ENCODE data around the gene APEH.
"Not testable (repeated sequence)": the region's sequence is repeated elsewhere in the genome, so short reads cannot be mapped to it uniquely, and the experiment has no call there.

APEH gene

DNA sequence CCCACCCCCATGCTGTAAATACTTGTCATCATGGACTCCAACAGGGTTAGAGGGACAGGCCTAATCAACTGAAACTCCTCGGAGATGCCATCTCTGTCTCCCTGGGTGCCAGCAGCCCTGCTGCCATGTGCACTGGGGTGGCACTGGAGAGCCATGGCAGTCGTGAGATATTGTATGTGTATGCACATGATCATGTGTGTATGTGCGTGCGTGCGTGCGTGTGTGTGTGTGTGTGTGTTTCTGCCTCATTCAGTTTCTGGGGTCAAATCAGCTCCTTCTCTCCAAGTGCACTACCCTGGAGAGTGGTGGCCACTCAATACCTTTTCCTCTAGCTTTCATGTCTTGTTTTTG, 3.2 kb upstream of the APEH start:
- no peak for DNase-seq

DNA sequence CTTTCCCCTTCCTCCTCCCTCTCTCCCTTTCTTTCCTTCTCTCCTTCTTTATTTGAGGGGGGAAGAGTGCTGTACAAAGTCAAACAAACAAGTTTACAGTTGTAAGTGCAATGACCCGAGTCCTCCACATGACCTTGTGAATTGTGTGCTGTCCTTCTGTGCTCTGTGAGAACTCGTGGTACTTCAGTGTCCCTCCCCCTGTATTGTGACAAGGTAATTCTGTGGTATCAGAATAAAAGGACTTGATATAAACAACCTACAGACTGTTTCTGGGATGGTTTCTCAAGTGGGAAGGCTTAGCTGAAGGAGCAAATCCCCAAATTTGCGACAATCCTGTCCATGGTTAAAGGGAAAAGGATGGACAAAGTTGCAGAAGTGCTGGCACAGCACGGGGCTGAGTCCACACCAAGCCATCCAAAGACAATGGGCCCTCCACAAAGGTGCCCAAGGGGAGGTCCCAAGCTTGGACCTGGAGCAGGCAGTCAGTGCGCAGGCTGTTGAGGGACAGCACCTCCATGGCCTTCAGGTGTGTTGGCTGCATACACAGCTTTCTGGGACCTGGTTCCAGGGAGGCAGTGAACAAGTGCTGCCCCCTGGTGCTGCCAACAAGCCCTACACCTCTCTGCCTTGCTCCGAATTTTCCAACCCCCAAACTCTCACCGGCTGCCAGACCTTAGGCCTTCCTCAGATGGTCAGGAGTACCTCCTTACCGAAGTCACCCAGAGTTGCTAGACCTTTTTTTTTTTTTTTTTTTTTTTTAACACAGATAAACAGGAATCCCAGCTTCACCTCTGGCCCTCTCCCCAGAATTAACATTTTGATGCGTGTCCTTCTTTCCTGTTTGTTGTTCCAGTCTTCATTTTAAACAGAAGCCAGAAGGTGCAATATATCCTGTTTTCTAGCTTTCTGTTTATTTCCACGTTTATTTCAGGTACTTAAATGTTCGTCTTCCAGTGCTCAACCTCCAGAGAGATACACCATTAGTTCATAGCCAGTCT, 2.6 kb upstream of the APEH start:
- DNase-seq: peak; percentile 70

DNA sequence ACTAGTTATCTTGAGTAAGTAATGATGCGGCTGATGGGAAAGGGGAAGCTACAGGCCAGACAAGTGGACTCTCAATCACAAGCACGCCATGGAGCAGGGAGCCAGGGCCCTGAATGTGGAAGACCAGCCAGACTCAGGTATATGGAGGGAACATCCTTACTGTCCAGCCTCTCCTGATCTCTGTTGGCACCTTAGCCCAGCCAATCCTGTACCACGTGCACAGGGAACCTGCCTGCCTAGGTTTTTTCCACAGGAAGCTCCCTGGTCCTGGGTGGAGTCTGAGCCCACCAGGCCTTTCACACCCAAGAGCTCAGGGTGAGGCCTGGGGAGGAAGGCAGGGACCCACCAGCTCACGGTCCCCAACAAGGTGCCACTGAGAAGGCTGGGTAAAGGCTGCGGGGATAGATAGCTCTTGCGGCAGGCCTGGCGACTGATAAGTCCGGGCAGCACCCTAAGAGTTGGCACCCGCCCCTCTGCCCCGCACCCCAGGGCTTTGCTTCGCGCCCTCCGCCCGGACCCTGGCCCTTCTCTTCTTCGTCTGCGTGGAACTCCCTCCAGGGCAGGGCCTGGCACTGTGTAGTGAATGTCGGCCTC, 933 bp upstream of the APEH start:
- DNase-seq: no peak

DNA sequence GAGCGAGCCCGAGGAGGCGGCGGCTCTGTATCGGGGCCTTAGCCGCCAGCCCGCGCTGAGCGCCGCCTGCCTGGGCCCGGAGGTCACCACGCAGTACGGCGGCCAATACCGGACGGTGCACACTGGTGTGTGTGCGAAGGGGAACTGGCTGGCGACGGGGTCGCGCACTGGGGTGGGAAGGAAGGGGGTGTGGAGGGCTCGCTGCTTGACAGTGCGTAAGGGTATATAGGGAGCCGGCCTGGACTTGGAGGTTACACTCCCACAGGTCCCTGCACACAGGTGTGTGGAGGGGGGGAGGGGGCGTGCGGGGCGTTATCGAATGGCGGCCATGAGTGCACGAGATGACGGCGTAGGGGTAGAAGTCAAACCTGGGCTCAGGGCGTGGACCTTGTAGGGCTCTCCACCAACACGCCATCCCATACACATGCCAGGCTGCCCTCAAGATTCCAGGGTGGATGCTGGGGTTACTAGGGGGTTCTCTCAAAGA, 389 bp downstream of the APEH start:
- no peak for DNase-seq

DNA sequence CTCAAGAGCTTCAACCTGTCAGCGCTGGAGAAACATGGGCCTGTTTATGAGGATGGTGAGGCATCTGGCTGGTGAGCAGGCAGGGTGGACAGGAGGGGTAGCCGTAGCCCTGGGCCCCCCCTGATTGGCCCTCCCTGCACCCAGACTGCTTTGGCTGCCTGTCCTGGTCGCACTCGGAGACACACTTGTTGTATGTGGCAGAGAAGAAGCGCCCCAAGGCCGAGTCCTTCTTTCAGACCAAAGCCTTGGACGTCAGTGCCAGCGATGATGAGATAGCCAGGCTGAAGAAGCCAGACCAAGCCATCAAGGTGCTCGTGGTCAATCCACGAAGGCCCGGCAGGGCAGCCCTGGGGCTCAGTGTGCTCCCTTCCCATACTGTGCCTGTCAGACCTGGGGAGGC, 1.8 kb downstream of the APEH start:
- no peak for DNase-seq

DNA sequence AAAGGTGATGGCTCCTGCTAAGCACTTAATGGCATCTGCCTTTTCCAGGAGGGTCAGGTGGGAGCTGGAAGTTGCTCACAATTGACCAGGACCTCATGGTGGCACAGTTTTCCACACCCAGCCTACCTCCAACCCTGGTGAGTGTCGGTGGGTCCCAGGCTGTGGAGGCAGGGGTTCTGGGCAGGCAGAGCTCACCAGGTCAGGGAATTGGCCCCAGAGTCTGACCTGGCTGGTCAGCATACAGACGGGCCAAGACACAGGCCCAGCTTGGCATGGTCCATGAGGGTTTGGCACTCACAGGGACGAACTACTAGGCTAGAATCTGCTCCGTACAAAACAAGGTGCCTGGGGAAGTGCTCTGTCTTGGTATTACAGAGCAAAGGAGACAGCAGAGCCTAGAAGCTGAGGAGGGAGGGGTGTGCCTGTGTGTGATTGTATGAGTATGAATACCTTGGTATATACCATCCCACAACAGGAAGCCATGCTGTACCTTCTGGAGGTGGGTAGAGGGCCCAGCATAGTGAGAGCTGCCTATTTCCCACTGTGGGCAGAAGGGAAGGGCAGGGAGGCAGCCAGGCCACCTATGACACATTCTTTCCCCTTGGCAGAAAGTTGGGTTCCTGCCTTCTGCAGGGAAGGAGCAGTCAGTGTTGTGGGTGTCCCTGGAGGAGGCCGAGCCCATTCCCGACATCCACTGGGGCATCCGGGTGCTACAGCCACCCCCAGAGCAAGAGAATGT, 6.5 kb downstream of the APEH start:
- no peak for DNase-seq

DNA sequence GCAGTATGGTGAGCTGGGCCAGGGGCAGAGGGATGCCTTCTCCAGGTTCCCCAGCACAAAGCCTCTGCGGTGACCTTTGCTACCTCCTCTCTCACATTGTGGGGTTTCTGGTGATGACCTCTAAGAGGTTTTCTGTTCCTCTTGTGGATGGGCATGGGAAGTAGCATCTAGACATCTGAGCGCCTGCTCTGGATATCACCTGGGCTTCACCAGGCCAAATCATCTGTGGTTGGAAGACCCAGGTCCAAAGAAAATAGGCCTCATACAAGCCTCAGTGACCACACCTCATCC, 7.0 kb downstream of the APEH start:
- DNase-seq: no peak

DNA sequence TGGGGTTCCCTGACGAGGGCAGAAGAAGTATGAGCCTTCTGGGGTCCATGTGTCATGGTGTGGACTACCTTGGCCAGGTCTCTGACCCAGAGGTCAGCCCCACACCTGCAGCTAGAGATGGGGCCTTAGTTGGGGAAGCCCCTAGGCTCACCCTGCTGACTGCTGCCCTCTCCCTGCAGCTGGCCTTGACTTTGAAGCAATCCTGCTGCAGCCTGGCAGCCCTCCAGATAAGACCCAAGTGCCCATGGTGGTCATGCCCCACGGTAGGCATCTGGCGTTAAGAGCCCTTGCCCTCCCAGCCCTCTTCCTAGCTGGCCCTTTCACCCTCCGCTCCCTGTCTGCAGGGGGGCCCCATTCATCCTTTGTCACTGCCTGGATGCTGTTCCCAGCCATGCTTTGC, 7.4 kb downstream of the APEH start:
- DNase-seq: no peak

DNA sequence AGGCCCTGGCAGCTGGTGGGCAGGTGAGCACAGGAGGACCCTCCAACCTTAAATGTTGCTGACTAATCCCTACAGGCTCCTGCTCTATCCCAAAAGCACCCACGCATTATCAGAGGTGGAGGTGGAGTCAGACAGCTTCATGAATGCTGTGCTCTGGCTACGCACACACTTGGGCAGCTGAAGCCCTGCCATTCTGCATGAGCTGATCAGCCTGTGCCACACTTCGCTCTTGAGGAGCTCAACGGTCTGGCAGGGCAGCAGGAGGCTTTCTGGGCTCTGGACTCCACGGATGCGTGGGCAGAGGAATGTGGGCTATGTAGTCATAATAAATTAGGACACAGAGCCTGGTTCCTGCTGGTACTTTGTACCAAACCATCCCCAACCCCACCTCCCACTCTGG, 9.0 kb downstream of the APEH start:
- no peak for DNase-seq

DNA sequence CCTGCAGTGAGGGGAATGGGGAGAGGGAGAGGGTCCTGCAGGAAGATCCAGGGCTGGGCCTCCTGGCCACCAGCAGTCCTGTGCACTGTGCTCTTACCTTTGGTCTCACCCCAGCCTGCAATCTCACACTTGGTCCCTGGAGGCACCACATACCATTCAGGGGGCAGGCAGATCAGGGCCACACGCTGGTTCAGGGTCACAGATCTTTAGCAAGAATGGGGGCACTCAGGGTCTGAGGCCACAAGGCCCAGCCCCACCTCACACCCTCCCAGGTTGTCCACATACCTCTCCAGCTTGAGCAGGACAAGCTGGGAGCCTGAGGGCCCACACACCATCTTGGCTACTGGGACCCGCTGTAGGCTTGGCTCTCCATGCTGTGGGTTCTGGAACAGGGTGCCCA, 10.3 kb downstream of the APEH start:
- not testable (repeated sequence) for DNase-seq

DNA sequence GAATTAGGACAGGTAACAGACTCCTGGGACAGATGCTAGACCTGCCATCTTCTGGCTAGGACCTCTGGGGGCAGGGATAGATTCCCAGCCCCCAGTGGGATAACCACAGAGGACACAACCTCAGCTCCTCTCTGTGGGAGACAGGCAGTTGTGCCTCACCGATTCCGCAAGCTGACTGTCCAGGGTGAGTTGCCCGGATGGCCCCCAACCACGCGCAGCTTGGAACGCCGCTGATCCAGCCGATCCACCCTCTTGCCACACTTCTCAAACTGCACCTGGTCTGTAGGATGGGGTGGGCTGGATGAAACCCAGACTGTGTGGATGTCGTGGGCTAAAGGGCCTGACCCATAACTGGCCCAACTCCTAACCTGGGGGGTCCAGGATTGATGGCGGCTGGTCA, 11.0 kb downstream of the APEH start:
- DNase-seq: not testable (repeated sequence)

DNA sequence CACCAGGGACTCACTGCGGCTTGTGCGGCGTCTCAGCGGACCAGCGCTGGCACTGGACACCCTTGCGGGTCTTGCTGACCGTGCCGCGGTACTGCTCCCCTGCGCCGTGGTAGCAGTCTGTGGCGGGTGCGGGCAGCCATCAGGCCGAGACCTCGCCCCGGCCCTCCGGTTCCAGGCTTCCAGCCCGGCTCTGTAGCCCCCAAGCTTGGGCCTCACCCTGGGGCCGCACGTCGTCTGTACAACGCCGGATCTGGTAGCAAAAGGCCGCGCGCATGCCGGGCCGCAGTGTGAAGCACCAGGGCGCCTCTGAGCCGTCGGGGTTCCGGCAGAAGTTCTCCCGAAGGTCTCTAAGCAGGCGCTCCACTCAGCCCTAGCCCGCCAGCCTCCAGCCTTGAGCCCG, 11.7 kb downstream of the APEH start:
- not testable (repeated sequence) for DNase-seq

DNA sequence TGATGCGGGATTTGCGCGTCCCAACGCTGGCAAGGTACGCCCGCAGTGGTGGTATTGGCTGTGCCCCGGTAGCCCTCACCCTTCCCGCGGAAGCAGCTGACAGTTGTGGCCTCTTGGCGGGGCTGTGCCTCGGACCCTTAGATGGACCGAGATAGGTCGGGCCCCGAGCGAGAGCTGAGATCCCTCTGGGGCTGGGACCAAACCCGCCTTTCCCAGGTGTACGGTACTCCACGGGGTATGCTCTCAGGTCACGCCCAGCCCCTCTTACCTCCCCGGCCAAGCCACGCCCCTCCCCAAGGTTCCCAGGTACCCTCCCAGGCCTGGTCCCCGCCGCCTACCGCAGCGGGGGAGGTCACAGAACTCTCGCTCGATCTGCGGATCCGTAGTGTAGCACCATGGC, 12.2 kb downstream of the APEH start:
- DNase-seq: peak; percentile 11

DNA sequence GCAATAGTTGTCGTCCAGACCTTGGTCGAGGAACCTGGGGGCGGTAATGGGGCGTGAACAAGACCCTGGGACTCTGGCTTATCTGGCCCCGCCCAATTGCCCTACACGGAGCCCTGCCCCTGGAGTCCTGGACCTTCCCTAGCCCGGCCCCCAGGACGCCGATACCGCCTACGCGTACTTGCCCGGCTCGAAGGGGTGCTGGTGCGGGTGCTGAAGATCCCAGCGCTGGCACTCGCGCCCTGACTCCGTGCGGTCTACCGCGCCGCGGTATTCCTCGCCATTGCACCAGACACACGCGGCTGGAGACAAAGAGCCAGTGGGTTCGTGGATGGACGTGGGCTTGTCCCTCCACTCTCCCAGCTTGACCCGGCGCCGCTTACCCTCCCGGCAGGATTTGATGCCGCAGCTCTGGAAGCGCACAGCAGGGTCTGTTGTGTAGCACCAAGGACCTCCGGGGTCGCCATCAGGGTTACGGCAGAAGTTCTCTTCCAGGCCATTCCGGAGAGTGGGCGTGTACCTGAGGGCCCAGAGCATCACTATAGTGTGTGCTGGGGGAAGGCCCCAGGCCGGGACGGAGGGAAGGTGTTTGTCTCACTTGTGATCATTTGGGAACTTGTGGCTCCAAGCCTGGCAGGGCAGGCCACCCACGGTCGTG, 12.7 kb downstream of the APEH start:
- DNase-seq: peak; percentile 10

DNA sequence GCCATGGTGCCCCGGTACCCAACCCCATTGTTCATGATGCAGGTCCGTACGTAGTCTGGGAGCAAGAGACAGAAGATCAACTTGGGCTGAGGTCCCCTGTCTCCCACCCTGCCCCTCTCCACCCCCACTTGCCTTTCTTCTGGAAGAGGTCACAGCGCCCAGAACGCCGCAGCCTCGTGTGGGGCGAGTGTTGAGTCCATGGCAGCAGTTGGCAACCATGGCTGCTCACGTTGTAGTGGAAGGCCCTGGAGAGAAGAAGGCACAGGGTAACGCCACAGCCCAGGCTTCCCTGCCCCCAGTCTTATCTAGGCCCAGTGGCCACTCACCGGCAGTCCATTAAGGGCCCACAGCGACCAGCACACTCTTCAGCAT, 13.3 kb downstream of the APEH start:
- DNase-seq: not testable (repeated sequence)

DNA sequence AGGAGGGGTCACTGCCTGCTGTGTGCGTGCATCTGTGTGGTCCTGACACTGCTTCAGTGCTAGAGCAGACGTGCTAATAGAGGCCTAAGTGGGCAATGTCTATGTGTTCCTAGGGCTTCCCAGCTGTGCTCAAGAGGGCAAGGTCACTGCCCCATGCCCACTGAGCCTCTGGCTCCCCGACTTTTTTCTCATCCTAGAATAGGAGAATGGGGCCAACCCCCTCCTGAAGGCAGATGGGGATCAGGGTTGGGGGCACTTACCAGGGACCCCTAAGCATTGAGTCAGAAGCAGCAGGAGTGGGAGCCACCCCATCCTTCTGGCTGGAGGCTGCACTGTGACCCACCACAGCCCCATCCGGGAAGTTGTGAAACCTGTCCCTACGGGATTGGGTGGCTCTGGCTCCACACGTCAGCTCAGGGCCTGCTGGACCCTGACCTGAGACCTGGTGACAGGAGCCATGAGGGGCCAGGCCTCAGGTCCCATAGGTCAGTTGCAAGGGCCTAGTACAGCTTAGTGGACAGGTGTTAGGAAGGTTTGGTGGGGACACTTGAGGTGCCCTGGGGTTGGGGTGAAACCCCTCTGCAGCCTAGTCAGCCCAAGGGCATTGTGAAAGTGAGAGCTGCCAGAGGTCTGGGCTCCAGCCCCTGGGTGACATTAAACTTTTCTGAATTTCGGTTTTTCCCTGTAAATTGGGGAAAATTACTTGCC, 14.3 kb downstream of the APEH start:
- not testable (repeated sequence) for DNase-seq

DNA sequence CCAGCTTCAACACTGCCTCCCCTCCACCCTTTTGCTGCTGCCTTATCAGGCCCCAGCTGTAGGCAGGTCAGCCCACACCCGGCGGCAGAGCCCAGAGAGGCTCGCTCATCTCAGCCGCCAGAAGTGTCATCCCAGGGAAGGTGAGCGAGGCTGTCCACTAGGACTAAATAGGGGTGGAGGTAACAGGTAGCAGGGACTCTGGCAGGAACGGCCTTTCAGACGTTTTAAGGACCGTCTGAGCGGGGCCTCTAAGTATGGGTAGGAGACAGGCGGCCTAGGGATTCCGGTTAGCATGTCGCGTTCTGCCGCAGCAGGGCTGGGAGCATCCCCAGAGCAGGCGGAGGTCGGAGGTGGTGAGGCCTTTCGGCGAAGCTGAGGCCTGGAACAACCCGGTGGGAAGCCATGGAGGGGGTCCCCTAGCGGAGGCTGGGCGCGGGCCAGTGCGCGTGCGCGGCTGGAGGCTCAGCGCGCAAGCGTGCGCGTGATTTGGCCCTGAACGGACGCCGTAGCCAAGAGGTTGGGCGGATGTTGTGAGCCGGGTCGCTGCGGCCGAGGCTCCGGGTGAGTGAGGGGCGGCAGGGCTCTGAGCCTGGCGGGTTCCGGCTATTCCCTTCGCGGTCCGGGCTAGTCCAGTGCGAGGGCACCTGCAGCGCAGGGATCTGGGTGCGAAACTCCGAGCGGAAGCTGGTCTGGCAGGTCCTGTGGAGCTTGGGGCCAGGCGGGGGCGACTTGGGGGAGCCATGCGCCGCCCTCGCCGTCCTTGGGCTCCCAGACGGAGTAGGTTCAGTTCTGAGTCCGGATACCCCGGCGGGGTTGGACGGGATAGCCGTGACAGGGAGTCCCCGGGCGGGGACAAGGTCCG, 15.1 kb downstream of the APEH start, which contains the start of the genes MST1 and RNF123:
MST1 (minus strand) TSS at position 429 of the 862 bp plus-strand sequence. CDS start 783 bp downstream, outside the sequence.
RNF123 (plus strand) TSS at position 512 of the 862 bp plus-strand sequence. CDS start 1,609 bp downstream, outside the sequence.
- DNase-seq: peak; percentile 91

DNA sequence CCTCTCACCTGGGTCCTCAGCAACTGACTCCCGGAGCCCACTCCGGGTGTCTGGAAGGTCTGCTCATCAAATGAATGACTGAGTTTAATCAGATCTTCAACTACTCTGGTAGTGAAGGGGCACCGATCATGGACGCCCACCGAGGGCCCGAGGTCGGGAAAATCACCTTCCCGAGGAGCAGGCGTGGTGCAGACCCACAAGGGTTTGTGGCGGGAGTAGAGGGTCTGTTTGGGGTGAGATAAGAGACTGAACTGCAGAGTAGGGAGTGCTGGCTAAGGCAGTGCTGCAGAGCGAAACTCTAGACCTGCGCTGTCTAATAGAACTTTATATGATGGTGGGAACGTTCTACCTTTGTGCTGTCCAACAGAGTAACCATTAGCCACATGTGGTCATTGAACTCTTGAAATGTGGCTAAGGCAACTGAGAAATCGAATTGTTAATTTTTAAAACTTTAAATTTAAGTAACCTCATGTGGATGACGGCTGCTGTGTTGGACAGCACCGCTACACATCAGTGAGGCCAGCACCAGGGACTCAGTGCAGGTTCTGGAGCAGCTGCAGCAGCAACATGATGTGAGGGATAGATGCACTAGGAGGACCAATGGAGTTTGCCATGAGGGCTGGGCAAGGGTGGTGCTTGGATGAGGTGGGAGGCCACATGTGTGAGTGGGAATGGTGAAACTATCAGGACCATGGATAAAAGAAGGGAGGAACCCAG, 15.9 kb downstream of the APEH start:
- DNase-seq: not testable (repeated sequence)

DNA sequence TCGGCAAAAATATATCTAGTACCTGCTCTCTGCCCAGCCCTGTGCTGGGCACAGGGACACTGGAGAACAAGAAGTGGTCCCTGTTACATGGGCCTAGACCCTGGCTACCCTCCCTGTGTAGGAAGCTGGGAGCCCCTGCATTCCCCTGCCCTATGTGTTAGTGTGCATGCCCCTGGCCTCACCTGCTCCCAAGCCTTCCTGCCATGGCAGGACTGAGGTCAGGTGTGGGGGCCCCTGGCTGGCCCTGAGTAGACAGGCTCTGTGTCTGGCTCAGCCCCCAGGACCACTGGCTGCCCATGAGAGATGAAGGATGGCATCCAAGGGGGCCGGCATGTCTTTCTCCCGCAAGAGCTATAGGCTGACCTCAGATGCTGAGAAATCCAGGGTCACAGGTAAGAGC, 16.7 kb downstream of the APEH start:
- not testable (repeated sequence) for DNase-seq

DNA sequence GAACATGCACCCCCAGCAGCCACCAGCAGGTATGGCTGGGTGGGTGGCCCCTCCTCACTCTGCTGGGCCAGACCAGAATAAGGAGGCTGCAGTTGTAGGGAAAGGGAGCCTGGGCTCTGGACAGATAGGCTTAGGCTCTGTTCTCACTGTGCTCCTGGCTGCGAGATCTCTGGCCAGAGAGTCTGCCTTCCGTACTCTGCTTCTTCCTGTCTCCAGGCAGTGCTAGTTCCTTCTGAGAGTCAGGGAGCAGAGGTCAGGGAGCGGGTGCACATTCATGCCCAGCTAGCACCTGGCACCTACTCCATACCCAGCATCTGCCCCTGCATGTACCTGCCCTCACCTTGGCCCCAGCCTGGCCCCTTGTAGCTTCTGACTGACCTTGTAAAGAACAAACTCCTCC, 17.3 kb downstream of the APEH start:
- DNase-seq: not testable (repeated sequence)
